ENCODE results near the gene VAV2.

Gene VAV2

DNA sequence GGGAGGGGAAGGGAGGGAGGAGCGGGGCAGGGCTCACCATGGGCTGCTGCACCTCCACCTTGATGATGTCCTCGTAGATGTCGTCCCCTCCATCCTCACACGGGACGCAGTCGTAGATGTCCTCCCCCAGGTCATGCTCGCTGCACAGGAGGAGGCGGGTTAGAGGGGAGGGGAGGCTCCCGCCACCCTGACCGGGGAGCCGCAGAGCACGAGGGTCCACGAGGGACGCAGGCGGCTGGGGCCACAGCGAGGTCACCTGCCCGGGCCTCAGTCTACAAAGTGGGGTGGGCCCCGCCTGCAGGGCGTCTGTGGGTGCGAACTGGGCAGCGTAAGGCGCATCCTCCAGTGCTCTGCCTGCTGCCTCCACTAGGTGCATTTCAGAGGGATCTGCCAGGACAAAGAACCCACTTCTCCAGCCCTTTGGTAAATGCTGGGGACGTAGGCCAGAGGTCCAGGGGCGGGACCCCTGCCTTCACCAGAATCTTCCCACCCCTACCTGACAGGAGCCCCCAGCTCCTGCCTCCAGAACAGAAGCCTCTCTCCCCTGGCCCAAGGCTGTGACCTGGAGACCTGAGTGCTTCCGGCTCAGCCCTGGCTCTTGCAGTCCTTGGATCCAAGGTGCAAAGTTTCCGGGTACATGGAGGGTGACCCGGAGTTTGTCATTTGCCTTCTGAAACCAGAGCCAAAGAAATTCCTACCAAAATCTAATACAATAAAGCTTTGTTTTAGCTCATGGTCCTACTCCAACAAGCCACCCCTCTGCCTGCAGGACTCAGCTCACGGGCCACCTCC is 179.9 kb downstream of the VAV2 start:
- DNase-seq, result no peak

DNA sequence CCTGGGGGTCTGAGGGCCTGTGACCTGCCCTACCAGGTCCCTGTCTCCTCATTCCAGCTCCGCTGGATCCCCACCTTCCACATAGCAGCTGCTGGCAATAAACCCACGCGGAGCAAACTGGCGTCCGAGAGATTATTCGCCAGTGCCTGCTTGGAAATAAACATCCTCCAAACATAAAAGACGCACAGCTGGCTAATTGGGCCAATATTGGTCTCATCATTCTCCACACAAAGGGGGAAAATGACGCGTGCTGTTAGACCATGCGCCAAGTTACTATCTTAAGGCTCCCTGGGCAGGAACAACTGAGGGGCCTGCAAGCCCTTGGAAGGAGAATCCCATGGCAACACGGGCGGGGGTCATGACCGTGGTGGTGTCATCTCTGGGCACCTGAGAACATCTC is 180.7 kb downstream of the VAV2 start:
- no peak for DNase-seq

DNA sequence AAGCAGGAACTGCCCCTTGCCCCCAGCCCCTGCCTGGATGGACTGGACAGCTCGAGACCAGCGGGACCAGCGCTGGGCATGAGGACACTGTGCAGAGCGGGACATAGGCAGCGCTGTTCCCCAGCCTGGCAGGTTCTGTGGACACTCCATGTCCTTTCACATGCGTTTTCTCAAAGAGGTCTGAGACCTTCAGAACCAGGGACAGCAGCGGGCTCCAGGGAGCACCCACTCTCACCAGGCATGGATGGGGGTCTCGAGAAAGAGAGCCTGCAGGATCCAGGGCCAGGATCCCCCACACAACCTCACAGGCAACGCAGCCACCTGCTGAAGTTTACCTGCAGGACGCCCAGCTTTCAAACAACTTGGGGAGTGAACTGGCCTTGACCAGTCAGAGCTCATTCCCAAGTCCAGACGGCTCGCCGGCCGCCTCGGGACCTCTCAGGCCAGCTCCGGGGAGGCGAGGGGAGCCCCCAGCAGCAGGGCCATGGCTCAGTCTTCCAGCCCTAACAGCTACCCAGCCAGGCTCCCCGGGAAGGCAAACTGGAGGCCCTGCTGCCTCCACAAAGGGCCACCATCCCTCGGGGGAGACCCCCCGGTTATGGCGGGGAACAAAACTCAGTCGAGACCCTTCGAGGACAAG is 181.4 kb downstream of the VAV2 start:
- no peak for DNase-seq

DNA sequence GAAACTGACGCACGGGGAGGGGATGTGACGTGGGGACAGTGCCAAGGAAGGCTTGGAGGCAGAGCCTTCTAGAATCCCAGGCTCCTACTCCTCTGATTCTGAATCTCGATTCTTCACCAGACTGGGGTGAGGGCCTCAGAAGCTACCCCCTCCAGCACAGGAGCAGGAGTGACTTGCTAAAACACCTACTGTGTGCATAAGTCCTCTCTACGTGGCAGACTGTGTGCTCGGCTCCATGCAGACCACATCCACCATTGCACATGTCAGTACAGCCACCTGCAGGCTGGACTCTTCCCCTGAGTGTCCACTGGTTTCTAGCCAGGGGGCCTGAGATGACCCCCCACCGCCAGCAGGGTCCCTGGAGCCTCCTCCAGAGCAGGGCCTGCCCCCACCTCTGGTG is 182.8 kb downstream of the VAV2 start:
- DNase-seq, result no peak

DNA sequence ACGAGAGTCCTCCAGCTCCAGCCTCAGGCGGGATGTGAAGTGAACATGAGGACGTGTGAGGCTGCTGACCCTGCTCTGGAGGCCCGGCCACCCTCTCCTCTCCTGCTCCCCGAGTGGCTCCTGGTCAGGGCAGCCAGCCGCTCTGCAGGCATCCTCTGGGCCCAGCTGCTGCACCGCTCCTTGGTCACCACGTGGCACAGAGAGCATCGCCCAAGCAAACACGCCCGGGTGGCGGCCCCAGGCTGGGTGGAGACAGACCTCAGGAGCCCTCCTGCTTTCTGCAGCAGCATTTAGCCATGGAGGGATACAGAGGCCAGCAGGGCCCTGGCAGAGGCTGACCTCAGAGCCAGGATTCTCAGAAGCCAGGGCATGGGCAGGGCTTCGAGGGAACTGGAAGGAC is 184.3 kb downstream of the VAV2 start:
- DNase-seq, result no peak

DNA sequence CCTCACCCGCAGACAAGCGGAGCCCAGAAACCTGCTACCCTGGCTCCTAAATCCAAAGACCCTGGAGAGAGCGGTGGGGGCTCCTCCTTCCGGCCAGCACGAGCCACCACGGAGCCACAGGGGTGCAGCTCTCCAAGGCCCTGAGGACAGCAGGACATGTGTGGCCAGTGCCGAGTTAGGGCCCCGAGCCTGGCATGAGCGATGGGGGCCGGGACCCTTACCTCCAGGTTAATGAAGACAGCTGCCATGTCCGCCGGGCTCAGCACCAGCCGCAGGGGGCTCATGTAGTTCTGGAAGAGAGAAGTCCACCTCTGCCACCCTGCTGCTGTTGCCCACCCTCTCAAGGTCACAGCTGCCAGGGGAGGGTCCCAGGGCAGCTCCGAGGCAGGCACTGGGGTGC is 185.1 kb downstream of the VAV2 start:
- no peak for DNase-seq

DNA sequence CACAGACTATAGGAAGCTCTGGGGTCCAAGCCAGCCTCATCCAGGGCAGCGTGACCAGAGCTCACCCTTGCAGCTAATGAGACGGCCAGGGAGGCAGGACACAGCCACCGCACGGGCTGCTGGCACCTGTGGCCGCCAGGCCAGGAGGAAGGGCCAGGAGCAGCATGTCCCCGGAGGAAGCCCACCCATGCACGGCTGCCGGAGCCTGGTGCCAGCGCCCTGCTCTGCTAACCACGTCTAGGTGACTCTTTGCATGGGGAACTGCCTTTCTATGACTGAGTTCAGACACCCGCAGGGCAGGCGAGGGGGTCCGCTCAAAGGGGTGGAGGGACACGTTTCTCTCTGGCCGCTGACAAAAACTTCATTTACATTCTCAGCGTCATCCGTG is 185.5 kb downstream of the VAV2 start:
- DNase-seq, result no peak

DNA sequence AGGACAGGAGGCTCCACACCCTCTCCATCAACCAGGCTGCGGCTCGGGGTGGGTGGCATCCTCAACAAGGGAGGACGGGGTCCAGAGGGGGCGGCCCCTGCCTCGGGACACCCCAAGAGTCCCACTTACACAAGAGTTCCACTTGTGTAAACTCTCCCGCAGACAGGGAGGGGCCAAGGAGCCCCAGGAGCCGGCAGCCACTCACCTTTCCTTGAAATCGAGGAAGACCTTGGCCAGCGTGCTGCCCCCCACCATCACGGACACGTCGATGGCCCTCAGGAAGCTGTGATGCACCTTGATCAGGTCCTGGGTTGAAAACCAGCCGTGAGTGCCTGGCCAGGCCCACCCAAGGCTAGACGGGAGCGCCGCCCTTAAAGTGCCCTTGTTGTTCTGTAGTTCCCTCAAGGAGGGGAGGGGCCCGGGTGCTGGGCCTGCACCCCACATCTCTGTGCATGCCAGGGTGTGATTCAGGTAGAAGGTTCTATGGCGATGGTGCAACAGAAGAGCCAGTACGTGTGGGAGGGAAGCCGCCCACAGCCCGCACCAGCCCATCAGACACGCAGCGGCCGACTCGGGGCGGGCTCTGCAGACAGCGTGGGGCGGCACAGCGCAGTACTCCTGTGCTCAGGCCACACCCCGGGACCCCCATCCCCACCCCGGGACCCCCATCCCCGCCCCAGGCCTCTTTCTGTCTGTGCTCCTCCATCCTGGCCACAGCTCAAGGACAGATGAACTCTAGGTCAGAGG is 186.1 kb downstream of the VAV2 start:
- DNase-seq, result no peak

DNA sequence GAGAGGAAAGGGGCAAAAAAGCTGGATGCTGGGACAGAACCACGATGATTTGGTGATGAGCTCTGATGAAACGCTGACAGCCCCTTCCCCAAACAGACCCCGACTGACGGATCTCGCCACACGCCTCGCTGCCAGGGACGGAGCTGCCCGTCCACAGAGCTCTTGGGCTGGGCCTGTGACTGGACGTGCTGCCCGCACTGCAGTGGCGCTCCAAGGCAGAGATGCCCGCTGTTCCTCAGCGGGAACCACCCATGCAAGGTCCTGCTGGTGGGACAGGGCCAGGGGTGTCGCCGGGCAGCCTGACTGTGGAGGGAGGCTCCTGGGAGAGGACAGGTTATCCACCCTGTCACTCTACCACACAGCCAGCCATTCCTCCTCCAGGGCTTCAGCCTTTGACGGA is 187.9 kb downstream of the VAV2 start:
- DNase-seq, result no peak

DNA sequence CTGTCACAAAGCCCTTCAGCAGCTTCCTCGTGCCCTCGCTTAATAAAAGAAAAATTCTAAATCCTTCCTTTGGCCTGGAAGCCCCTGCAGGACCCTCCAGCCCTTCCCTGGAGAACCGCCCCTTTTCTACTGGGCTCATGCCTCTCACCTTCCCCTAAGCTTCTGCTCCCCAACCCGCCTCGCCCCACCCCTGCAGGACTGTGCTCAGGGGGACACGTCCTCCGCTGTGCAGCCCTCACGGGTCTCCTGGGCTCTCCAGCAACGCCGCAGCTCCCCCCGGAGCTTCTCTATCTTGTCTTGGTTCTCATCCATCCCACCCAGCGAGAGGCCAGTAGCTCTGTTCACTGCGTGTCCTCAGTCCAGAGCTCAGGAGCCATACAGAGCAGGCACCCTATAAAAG is 188.4 kb downstream of the VAV2 start:
- no peak for DNase-seq

DNA sequence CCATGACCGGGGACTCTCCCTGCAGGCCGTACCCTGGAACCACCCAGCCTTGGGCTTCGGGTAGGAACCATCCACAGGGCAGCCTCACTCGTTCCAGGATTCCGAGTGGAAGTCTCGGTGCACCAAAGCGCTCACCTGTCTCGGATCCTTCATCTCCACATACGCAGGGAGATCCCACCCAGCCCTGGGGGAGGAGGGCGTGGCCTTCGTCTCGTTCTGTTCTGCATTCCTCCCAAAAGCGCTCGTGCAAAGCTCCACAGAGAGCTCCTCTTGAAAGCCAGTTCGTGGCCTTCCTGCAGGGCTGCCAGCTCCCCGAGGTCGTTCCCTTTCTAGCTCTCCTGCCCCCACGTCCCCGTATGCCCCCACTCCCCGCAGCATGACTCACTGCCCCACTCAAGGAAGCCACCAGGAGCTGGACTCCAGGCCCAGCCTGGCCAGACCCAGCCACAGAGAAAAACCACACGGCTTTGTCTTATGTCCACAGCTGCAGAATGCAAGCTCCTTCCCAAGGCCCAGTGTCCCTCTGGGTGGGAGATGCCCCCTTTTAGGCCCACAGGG is 189.0 kb downstream of the VAV2 start:
- no peak for DNase-seq

DNA sequence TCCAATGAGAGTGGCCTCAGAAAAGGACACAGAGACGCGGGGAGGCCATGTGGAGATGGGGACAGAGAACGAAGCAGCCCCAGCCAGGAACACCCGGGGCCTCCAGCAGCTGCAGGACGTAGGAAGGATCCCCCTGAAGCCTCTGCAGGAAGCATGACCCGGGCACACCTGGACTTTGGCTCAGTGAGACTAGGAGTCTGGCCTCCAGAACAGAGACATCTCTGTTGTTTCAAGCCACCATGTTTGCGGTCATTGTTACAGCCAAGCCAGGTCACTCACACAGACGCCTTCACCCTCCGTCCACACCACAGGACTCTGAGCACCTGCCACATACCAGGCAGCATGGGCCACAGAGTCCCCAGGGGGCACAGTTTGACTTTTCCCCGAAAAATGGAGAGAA is 190.4 kb downstream of the VAV2 start:
- no peak for DNase-seq

DNA sequence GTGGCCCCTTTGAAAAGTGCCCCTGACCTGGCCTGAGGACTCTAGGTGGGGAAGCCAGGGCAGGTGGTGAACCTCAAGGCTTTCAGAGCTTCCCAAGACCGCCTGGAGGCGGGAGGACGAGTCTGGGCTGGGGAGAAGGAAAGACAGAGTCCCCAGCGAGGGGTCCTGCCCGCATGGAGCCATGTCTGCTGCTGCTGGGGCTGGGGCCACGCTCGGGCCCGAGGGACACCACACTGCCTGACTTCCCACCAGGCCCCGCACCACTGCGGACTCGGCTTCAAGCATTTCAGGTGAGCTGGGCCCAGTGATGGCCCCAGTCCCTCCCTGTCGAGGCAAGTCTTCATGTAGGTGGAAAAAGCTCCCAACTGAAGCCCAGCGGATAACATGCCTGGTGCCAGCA is 191.9 kb downstream of the VAV2 start:
- DNase-seq, result no peak

DNA sequence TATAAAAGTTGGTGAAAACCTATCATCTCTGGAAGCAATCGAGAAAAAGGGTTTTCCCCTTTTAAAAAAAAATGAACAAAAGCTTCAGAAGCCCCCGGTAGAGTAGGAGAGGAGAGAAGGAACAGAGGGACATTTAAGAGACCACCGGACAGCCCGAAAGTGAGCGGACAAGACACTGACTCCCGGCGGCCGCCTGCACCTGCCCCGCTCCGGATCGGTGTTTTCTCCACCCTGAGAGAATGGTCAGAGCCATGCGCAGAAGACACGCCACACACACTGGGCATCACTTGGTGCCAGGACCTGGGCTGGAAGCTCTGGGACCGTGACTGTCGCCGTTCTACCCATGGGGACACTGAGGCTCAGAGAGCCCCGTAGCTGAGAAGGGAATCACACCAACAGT is 192.4 kb downstream of the VAV2 start:
- DNase-seq, result no peak

DNA sequence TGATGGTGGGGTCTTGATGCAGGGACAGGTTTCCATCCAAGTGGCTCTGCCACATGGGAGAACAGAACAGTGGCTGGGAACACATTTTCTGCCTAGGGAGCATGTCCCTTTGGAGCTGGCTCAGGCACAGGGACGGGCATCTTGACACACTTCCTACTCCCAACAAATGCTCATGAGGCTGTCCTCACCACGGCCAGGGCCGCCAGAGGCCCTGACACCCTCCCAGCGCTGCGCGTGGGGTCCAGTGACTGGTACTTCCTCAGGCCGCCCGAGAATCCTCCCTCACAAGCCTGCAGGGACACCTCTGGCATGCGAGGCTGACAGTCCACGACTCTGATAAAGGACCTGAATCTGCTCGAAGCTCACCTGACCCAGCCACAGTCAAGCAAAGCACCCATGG is 193.0 kb downstream of the VAV2 start:
- DNase-seq, result no peak

DNA sequence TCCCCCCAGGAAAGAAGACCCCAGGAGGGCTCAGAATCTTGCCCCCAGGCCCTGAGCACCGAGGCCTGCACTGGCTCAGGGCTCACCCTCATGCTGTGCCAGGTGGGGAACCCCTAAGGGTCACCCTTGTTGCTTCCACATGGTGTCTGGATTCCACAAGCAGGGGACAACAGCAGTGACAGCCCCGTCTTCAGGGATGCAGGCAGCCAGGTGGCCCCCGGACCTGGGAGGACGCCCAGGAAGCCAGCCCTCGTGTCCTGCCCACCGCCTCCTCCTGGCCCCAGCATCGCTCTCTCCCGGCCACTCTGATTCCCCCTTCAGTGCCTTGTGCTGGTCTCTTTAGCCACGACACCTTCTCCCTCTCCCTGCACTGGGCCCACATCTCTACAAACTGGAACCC is 194.0 kb downstream of the VAV2 start:
- no peak for DNase-seq

DNA sequence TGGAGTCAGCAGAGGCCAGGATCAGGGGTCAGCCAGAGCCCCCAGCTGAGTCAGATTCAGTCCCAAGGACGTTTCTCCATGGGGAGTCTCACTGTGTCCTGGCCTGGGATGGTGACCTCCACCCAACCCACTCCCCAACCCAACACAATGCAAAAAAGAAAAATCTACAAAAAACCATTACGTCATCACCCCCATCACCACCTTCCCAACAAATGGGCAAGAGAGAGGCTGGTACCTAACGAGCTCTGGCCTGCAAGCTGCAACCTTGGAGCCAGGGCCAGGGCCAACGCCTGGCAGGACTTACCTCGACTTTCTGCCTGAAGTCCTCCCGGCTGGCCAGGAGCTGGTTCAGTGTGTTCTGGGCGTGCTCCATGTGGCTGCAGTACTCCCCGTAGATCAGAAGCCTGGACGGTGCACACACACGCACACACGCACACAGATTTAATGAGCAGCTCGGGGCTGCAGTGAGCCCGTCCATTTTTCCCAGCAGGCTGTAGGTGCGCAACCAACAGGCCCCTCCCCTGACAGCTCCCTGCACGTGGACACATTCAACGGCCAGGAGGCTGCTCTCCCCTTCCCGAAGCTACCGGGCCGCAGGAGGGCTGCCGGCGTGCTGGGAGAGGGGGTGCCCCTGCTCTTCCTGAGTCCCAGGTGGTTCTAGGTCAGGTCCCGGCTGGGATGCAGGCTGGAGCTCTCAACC is 194.6 kb downstream of the VAV2 start:
- no peak for DNase-seq

DNA sequence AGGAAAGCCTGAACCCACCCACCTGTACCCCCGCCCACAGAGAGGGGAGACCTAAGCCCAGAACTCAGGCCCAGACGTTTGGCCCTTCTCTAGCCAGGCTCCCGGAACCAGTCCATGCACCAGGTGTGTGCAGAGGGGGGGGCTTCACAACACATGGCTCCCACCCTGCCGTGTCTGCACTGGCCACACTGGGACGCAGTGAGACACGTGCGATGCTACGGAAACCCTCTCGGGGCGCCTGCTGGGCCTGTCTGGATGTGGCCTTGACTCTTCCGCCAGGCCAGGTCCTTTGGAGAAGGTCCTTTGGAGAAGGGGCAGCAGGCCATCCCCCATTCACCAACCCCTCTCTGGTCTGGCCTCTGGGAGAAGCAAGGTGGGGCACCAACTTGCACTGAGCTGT is 195.6 kb downstream of the VAV2 start:
- no peak for DNase-seq

DNA sequence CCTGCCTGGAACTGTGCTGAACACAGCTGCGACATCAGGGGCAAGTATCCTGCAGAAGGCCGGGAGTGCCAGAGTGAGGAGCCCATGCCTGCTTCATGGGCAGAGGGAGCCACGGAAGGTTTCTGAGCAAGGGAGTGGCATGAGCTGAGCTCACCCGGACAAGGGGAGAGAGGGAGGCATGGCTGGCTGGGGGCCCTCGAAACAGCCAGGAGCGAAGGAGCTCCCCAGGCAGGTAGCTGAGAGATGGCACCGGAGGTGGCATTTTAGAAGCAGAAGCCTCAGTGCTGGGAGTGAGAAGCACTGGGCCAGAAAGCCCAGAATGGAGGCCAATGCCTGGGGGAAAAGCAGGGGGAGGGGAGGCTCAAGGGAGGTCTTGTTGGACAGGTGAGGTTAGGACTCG is 197.1 kb downstream of the VAV2 start:
- no peak for DNase-seq

DNA sequence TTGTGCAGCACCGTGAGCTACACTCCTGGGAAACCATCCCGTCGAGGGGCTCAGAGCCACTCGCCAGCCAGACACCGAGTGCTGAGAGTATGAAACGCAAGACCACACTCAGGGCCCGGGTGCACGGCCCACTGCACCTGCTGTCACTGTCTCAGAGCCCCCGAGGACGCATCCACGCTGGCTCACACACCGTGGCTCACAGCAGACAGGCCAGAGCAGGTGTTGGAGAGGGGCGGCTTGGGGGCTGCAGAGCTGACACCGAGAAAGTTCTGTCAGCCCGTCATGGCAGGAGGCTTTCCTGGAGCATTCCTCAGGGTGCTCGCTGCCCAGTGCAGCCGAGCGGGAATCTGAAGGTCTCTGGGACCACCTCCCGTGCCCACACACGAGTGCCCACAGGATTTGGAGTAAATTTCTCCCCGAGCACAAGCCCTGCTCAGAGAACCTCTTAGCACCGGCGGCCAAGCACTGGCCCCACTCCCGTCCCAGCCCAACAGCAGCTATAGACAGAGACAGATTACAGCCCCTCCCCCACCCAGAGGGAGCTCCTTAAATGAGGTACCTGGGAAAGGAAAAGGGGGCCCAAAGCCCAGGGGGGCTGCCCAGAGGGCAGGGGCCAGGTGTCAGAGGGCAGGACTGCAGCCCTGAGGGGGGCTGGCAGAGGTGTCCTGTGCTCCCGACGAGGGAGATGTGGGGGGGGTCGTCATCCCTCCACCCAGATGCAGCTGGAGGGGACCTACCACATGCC is 197.9 kb downstream of the VAV2 start:
- DNase-seq, result no peak

DNA sequence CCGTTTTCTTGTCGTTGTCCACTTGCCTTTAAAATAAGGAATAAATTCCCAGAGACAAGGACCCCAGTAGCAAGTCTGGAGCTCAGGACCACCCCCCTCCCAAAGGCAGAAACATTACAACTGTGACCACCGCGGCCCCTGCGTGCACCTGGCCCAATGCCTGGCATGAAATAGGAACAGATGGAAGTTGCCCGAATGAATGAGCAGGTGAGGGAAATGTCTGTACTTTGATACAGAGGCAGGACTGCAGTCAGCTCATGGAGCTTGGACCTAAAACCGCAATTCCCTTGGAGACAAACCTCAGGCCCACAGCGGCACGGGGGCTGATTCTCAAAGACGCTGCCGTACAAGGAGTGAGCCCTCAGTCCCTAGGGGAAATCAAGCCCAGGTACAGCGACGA is 198.7 kb downstream of the VAV2 start:
- DNase-seq, result no peak

DNA sequence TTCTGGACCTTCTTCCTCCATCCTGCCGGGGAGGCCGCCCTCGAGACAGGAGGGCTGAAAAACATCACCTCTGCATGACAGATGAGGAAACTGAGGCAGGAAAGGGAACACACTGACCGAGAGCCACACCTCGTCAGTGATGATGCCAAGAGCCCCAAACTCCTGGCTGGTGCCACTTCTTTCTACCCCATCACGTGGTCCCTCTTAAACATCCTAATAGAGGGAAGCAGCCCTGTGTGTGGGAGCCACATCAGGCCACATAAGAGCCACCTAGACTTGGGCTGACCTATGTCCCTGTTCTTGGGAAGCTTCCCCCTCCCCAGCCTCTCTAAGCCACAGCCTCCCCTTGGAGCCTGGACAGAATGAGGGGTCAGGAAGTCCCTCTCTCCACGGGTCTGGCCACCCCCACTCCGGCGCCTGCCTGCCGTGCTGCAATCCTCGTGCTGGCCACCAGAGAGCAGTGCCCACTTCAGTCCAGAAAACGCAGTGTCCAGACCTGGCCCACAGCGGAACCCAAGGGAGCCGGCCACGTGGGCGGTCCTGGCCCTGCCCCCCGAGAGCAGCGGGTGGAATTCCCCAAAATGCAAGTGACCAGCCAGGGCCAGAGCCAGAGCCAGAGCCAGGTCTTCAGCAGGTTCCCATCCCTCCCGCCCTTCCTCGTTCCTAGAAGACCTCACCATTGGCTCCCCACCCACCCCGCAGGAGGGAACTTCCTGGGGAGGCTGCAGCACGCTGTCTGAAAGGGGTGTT is 199.2 kb downstream of the VAV2 start:
- peak; percentile 93 for DNase-seq

Measured in suppressor macrophage treated with lipopolysaccharide for 4 hours (primary cell).